Cortex of kidney (tissue), 1 donor: ENCODE measurements around the gene MYL12B.
A peak's percentile ranks its signal among the peaks of the same experiment; 100 is the strongest.

Experiments
- DNase-seq: peaks from one replicate; lab custom pipeline; 2025; lab: John Stamatoyannopoulos, UW

The MYL12B gene

GRCh38 chr18:3235846-3236245, 26.1 kb upstream of the MYL12B start:
- DNase-seq: no peak

- no peak for DNase-seq
These were observed 25.5 kb upstream of the MYL12B start for GRCh38 chr18:3236470-3236869.

- no peak for DNase-seq
These were observed 23.2 kb upstream of the MYL12B start for GRCh38 chr18:3238742-3239141.

GRCh38 chr18:3245185-3245564, 16.8 kb upstream of the MYL12B start:
- DNase-seq: no peak

- DNase-seq: no peak
These were observed 15.9 kb upstream of the MYL12B start for GRCh38 chr18:3245853-3246634.

GRCh38 chr18:3246635-3247239, 15.2 kb upstream of the MYL12B start:
- no peak for DNase-seq

- peak; percentile 88 for DNase-seq
These were observed 14.5 kb upstream of the MYL12B start, which contains the start of gene MYL12A for GRCh38 chr18:3247240-3248061. Gene MYL12A (plus strand): TSS chr18:3247801. CDS start chr18:3253248, 5,447 bp downstream.

GRCh38 chr18:3248062-3248657, 13.8 kb upstream of the MYL12B start:
- no peak for DNase-seq

GRCh38 chr18:3248658-3249359, 13.1 kb upstream of the MYL12B start:
- DNase-seq: no peak

- no peak for DNase-seq
These were observed 11.5 kb upstream of the MYL12B start for GRCh38 chr18:3250237-3251107.

- no peak for DNase-seq
These were observed 10.5 kb upstream of the MYL12B start for GRCh38 chr18:3251249-3251962.

- DNase-seq: no peak
These were observed 10.0 kb upstream of the MYL12B start for GRCh38 chr18:3251963-3252277.

- no peak for DNase-seq
These were observed 9.1 kb upstream of the MYL12B start for GRCh38 chr18:3252843-3253242.

- no peak for DNase-seq
These were observed 7.2 kb upstream of the MYL12B start for GRCh38 chr18:3254725-3255124.

GRCh38 chr18:3255611-3256165, 6.2 kb upstream of the MYL12B start:
- DNase-seq: no peak

GRCh38 chr18:3256693-3257626, 5.0 kb upstream of the MYL12B start:
- no peak for DNase-seq

- DNase-seq: no peak
These were observed 4.3 kb upstream of the MYL12B start for GRCh38 chr18:3257627-3258120.

GRCh38 chr18:3260995-3261372, 949 bp upstream of the MYL12B start:
- no peak for DNase-seq
